IPS-NIHi11 (cell line): Measurements from ENCODE around the gene CDH24.
"Not testable (repeated sequence)": the region's sequence is repeated elsewhere in the genome, so short reads cannot be mapped to it uniquely, and the experiment has no call there.

Experiments
- DNase-seq: peaks from one replicate; pipeline ENCODE4 v3.0.0; 2012; ENCODE audit warnings: mixed read lengths, low spot score

The CDH24 gene

GRCh38 chr14:23020143-23021128 lies 36.9 kb downstream of the CDH24 start:
- no peak for DNase-seq

GRCh38 chr14:23018107-23018506 lies 39.2 kb downstream of the CDH24 start:
- DNase-seq = no peak

GRCh38 chr14:23017091-23017490 lies 40.2 kb downstream of the CDH24 start:
- no peak for DNase-seq

- DNase-seq = no peak
These were observed 41.7 kb downstream of the CDH24 start for GRCh38 chr14:23015618-23016017.

GRCh38 chr14:23013749-23014054 lies 43.6 kb downstream of the CDH24 start:
- DNase-seq = not testable (repeated sequence)

GRCh38 chr14:23013054-23013748 lies 44.1 kb downstream of the CDH24 start:
- DNase-seq = no peak

GRCh38 chr14:23009939-23010726 lies 47.2 kb downstream of the CDH24 start, which contains the start of gene C14orf93:
Gene C14orf93, minus strand, starts transcription at chr14:23010143. Its CDS starts 11,120 bp downstream, at chr14:22999023.
- peak; percentile 93 for DNase-seq

GRCh38 chr14:23009483-23009938 lies 47.8 kb downstream of the CDH24 start:
- no peak for DNase-seq

GRCh38 chr14:23008831-23009230 lies 48.5 kb downstream of the CDH24 start:
- DNase-seq = no peak

GRCh38 chr14:23006544-23007419 lies 50.5 kb downstream of the CDH24 start:
- DNase-seq = peak; percentile 95

- DNase-seq = no peak
These were observed 51.2 kb downstream of the CDH24 start for GRCh38 chr14:23006188-23006534.

- no peak for DNase-seq
These were observed 51.7 kb downstream of the CDH24 start for GRCh38 chr14:23005451-23006187.

GRCh38 chr14:23004274-23004673 lies 53.0 kb downstream of the CDH24 start:
- DNase-seq = not testable (repeated sequence)

GRCh38 chr14:23002592-23002991 lies 54.7 kb downstream of the CDH24 start:
- DNase-seq = no peak

GRCh38 chr14:23000860-23001259 lies 56.5 kb downstream of the CDH24 start:
- DNase-seq = no peak

- no peak for DNase-seq
These were observed 58.8 kb downstream of the CDH24 start for GRCh38 chr14:22998329-22999012.

GRCh38 chr14:22997676-22998323 lies 59.5 kb downstream of the CDH24 start:
- no peak for DNase-seq
